ENCODE measurements around the gene ARHGEF37.
A peak's percentile ranks its signal among the peaks of the same experiment; 100 is the strongest.
"Not testable (repeated sequence)": the region's sequence is repeated elsewhere in the genome, so short reads cannot be mapped to it uniquely, and the experiment has no call there.

Gene ARHGEF37

GRCh38 chr5:149652697-149653096 is 71.4 kb downstream of the ARHGEF37 start:
- DNase-seq: no peak

DNA sequence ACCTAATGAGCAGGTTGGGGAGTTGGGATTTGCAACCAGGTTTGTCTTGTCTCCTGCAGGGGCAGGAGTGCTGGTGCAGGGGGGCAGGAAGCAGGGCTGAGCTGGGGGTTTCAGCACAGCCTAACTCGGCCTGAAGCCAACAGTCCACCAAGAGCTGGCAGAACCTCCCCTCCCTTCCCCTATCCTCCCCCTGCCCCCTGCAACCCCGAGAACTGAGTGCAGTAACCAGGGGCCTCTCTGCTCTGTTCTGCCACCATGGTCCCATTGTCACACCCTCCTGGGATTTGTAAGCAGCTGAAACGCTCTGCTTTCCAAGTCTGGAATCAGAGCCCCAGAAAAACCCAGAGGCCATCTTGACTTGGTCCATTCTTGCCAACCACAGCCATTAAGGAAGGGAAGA is 72.9 kb downstream of the ARHGEF37 start:
- no peak for DNase-seq

GRCh38 chr5:149654883-149655505 is 73.7 kb downstream of the ARHGEF37 start:
- no peak for DNase-seq

GRCh38 chr5:149656576-149657182 is 75.4 kb downstream of the ARHGEF37 start:
- peak; percentile 78 for DNase-seq

DNA sequence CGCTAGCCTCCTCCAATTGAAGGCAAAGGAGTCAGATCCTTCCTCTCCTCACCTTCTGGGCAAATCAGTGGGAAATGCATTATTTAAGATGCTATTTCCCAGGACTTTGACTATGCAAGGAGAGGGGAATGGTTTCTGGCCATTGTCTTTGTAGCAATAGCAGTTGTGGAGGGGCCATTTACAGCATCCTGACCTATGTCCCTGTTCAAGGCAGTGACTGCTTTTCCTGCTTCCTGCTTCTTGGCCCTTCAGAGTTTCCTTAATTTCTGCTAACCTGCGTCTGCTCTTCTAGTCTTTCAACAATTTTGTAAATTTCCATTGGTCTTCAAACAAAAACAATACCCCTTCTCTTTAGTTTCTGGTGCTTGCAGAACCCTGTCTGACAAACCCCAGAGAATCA is 76.0 kb downstream of the ARHGEF37 start:
- DNase-seq: no peak

DNA sequence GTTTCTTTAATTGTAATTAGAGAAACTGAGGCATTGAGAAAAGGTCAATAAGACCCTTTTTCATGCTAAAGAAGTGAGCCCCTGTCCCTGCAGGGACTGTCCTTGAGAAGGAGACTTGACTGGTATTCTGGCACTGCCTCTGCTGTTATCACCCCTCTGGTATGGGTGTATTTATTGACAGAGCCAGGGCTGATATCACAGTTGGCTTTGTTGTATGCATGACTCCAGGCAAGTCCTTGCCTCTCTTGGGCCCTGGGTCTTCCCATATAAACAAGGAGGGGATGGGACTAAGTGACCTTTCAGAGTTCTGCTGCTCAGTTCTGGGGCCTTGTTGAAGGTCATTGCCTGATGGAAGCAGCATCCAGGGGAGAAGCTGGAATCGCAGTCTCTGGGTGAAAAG is 77.0 kb downstream of the ARHGEF37 start:
- DNase-seq: no peak

DNA sequence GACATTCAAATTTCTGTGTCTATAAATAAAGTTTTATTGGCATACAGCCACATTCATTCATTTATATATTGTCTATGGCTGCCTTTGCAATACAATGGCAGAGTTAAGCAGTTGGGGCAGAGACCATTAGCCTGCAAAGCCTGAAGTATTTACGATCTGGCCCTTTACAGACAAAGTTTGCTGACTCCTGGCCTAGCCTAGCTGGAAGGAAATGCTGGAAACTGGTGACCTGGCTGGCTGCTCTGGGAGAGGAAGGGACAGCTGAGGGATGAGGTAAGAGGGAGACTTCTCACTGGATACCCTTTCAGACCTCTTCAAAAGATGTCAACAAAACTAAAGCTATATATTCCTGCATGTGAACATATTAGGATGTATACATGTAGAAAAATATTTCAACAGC is 82.8 kb downstream of the ARHGEF37 start:
- DNase-seq: no peak

- no peak for DNase-seq
Observed at GRCh38 chr5:149664666-149665415, 83.5 kb downstream of the ARHGEF37 start.

DNA sequence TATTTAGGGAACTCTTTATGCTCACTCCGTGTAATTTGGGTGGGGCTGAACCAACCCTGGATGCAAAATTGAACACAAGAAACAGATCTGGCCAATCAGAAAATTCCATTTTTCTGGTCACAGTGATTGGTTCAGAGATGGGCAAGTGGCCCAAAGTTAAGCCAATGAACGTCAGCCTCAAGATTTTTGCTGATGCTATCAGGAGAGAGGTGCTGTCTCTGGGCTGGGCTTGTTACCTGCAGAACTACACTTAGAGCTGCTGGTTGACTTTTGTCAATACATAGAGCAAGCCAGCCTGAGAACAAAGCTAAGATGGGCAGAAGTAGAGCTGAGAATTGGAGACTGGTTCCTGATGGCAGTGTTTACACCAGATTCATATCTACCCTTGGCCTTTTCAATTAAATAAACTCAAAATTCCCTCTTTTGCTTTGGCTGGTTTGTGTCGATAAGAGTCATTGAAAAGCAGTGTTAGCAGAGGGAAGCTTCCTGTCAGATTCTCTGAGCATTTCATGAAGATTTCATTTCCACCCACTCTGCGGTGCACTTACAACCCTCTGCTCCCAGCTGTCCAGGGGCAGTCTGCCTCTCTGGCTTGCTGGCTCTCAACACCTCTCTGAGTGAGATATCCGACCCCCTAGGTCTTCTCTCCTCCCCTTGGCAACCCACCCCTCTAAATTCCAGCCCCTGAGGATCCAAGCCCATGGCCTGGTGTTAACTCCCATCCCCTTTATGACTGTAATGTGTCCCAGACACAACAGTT is 84.3 kb downstream of the ARHGEF37 start:
- DNase-seq: no peak

DNA sequence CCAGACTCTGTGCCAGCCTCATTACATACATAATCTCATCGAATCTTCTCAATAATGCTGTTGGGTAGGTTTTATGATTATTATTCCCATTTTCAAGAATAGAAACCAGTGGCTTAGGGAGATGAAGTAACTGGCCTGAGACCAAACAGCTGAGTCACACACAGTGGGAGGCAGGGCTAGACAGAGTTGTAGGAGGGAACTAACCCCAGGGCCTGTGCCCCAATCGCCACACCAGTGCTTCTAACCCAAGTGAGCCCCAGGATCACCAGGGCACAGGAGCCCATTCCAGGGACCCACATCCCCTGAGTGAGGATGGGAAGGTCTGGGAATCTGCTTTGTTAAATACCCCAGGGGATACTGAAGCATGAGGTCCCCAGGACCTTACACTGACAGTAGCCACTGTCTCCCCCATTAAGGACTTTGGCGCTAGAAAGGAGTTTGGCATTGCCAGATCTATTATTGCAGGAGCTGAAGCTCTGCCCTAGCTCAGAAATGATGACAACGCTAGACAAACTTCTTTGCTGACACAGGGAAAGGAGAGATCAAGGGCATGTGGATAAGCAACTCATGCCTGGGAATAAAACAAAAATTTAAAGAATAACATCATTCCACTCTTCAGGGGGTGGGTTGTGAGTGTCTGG is 85.0 kb downstream of the ARHGEF37 start:
- peak; percentile 67 for DNase-seq

DNA sequence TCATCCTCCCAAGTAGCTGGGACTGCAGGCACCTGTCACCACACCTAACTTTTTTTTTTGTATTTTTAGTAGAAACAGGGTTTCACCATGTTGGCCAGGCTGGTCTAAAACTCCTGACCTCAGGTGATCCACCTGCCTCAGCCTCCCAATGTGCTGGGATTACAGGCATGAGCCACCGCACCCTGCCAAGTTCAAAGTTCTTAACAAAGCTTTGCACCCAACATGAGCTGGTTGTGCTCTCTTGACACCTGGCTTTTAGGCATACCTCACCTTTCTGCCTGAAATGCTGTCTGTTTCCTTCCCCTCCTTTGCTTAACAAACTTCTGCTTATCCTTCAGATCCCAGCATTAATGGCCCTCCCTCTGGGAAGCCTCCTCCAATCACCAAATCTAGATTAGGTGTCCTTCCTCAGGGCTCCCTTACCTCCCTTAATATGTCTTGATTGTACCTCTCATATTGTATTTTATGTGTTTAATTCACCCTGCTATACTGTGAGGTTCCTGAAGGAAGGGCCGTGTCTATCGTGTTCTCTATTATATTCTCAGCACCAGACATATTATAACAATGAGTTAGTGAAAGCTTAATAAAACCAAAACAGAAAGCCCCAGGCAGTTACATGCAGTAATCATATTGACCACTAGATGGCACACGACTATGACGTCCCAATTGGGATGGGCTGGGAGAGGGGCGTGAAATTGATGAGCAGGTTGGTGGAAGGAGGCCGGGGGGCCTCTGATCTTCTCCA is 86.0 kb downstream of the ARHGEF37 start:
- DNase-seq: peak; percentile 84

DNA sequence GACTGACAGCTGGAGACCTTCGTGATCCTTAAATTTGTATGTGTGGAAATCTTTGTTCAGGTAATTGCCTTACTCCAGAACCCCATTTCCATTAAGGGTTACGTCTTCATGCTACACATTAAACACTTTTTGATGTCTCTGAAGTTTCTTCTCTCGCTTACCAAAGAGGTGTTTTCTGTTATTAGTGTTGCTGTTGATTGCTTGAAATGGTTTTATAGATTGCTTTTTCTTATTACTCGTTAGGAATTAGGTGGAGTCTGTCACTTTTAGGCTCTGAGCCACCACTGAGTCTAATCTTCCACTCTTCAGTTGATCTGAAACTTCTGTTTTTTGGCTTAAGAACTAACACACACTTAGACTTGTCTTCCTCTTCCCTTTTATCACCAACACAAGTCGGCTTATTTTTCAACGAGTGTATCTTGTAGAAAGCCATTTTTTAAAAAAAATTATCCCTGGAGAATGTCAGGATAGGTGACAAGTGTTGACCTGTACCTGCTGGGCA is 86.6 kb downstream of the ARHGEF37 start:
- DNase-seq: no peak

DNA sequence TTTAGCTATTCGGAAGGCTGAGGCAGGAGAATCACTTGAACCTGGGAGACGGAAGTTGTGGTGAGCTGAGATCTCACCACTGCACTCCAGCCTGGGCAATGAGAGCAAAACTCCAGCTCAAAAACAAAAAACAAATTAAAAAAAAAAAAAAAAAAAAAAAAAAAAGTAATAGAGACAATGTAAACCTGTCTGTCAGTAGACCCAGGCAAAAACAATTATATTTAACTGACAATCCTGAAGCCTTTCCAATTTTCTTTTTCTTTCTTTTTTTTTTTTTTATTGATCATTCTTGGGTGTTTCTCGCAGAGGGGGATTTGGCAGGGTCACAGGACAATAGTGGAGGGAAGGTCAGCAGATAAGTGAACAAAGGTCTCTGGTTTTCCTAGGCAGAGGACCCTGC is 88.0 kb downstream of the ARHGEF37 start:
- DNase-seq: not testable (repeated sequence)

DNA sequence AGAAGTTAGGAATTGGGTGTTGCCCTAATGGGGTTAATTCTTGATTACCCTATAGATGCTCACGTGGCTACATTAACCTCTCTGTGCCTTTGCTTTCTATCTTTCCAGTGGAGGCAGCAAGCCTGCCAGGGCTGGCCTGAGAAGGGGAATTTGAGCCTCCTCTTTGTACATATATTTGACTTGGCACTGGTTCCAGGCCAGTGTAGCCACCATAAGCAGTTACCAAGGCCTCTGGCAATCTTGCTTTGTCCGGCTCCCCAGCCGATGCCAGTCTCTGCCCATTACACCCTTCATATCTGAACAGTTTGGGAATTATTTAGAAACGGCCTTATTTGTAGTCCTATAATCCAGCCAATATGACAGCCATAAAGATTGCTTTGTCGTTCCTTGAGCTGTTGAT is 90.2 kb downstream of the ARHGEF37 start:
- no peak for DNase-seq

DNA sequence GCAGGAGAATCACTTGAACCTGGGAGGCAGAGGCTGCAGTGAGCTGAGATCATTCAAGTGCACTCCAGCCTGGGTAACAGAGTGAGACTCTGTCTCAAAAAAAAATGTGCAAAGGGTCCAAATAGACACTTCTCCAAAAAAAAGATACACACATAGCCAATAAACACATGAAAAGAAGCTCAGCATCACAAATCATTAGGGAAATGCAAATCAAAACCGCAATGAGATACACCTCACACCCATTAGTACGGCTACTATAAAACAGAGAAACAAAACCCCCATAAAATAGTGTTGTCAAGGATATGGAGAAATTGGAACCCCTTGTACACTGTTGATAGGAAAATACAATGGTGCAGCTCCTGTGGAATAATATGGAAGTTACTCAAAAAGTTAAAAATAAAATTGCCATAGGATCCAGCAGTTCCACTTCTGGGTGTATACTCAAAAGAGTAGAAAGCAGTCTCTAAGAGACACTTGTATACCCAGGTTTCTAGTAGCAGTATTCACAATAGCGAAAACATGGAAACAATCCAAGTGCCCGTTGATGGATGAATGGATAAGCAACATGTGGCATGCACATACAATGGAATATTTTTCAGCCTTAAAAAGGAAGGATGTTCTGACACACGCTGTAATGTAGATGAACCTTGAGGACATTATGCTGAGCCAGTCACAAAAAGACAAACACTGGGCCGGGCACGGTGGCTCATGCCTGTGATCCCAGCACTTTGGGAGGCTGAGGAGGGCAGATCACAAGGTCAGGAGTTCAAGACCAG is 91.6 kb downstream of the ARHGEF37 start:
- DNase-seq: no peak

- DNase-seq: no peak
Observed at GRCh38 chr5:149674686-149675085, 93.4 kb downstream of the ARHGEF37 start.

DNA sequence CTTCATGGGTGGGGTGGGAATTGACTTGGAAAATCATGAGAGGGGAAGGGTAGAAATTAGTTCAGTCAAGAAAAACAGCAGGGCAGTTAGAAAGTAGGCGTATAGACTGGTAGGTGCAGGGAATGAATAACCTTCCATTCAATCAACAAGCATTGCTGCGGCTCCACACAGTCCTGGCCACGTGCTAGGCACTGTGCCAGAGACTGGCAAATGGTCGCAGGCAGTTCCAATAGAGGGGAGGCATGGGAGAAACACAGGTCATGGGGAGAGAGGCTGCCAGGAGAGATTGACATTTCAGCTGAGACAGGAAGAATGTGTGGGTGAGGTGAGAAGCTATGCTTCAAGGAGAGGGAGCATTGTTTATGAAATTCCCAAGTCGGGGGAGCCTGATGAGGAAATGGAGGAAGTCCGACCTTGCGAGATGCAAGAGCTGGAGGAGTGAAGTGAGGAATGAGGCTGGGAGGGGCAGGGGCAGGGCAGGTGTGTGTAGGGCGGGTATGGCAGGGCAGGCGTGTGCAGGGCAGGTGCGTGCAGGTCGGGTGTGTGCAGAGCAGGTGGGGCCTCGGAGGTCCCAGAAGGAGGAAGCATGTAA is 94.4 kb downstream of the ARHGEF37 start:
- DNase-seq: no peak

DNA sequence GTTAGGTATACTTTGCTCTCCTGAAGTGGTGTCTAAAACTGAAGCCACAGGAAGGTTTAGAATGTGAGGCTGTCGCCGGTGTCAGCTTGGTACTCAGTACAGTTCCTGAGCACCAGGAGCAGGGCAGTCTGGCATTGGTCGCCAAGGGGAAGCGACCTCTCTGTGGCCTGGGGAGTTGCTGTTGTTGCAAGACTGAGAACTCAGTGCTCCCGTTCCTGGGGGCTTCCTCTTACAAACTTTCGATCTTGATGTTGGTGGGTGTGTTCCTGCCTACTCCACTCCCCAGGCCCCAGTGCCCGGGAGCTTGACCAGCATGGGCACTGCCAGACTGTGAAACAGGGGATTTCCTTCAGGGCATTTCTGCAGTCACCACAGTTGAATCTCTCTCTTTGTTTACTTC is 96.4 kb downstream of the ARHGEF37 start:
- no peak for DNase-seq

DNA sequence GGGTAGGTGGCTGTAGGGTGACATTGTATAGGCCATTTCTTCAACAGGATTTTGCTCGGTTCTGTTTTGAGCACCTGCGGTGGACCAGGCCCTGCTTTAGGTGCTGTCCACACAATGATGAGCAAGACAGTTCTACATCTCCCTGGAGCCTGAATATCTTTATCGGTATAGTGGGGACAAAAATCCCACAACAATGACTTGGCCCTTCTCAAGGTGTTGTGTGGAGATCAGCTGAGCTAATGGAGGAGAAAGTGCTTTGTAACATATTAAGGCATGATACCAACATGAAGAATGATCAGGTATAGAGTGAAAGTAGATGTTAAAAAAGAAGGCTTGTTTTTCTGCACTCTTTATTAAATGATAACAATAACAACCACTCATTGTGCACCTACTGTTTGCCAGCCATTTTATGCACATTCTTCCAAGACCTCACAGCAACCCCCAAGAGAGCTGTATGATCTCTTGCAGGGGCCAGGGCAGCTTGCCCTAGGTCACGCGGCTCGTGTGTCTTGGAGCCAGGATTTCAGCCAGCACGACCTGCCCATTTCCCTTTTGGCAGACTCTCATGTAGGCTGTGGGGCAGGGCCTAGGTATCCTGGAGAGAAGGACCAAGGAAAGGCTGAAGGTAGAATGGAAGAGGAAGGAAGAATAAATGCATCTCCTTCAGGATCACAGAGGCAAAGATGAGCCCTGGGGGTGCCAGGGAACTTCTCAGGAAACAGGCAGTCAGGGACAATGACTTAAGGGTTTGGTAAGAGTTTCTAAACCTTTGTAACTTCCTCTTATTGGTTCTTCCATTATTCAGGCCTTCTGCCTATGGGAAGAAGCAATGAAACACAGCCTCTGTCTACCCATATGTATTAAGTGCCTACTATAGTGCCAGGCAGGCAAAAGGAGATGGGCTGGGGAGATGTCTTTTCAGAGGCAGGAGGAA is 98.8 kb downstream of the ARHGEF37 start:
- DNase-seq: peak; percentile 58

- DNase-seq: peak; percentile 58
Observed at GRCh38 chr5:149680810-149681221, 99.5 kb downstream of the ARHGEF37 start.
